GM20000 (cell line): ENCODE measurements around the gene PRC1.
"Not testable (repeated sequence)": the region's sequence is repeated elsewhere in the genome, so short reads cannot be mapped to it uniquely, and the experiment has no call there.

Experiments used
- DNase-seq: peaks from one replicate; pipeline ENCODE4 v3.0.0; 2012; ENCODE audit warnings: low spot score
- TF ChIP-seq, protein P1 (sequence below): IDR thresholded peaks from 2 replicates; pipeline ENCODE4 v1.5.1; 2012; ENCODE audit warnings: mild to moderate bottlenecking, control low read depth; ENCODE audit errors: extremely low read depth, missing control alignments

Gene PRC1

DNA sequence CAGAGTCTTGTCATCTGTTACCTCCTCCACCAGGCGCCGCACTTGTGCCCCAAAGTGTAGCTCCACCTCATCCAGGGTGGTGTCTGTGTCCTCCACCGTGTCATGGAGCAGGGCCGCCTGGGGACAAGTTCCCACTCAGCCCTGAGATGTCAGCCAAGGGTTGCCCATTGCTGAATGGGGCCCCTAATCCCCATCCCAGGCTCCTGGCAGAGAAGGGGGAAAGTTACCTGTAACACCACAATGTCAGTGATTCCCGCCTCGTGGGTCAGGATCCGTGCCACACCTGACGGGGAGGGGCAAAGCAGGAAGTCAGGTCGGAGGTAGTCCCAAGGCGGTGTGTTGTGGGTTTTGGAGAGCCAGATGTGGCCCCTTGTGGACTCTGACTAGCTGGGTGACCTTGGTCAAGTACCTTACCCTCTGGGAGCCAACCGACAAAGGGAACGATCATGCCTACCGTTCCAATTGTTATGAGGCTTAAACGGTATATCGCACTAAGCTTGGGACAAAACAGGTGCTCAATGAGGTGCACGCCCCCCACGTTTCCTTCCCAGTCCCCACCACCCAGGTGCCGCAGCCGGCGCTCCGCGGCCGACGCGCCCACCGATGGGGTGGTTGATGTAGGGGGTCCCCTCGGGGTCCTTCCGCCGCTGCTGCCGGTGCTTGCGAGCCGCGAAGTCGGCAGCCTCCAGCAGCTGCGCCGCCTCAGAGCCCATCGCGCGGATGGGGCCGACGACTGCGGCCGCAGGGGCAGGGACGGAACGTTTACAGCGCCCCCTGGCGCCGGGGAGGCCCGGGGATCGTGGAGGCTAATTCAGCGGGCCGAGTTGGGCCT is 62.3 kb downstream of the PRC1 start, which contains the start of gene HDDC3:
TSS of gene HDDC3 (minus strand) at position 722 of the 832 bp plus-strand sequence. CDS start at position 713, 9 bp downstream.
- DNase-seq, result peak; percentile 91
- TF ChIP-seq, protein P1, sequence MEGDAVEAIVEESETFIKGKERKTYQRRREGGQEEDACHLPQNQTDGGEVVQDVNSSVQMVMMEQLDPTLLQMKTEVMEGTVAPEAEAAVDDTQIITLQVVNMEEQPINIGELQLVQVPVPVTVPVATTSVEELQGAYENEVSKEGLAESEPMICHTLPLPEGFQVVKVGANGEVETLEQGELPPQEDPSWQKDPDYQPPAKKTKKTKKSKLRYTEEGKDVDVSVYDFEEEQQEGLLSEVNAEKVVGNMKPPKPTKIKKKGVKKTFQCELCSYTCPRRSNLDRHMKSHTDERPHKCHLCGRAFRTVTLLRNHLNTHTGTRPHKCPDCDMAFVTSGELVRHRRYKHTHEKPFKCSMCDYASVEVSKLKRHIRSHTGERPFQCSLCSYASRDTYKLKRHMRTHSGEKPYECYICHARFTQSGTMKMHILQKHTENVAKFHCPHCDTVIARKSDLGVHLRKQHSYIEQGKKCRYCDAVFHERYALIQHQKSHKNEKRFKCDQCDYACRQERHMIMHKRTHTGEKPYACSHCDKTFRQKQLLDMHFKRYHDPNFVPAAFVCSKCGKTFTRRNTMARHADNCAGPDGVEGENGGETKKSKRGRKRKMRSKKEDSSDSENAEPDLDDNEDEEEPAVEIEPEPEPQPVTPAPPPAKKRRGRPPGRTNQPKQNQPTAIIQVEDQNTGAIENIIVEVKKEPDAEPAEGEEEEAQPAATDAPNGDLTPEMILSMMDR, result peak; percentile 94

DNA sequence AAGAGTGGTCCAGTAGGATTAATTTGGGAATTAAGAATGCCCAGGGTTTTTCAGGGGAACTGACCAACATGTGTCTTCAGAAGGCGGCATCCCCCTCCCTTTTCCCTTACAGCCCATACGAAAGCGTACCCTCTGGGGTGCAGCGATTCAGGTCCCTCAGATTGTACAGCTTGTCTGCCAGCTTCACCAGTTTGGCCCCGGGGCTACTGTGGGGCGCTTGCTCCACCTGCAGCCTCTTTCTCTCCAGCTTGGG is 62.8 kb downstream of the PRC1 start:
- DNase-seq, result no peak
- TF ChIP-seq, protein P1, result no peak

DNA sequence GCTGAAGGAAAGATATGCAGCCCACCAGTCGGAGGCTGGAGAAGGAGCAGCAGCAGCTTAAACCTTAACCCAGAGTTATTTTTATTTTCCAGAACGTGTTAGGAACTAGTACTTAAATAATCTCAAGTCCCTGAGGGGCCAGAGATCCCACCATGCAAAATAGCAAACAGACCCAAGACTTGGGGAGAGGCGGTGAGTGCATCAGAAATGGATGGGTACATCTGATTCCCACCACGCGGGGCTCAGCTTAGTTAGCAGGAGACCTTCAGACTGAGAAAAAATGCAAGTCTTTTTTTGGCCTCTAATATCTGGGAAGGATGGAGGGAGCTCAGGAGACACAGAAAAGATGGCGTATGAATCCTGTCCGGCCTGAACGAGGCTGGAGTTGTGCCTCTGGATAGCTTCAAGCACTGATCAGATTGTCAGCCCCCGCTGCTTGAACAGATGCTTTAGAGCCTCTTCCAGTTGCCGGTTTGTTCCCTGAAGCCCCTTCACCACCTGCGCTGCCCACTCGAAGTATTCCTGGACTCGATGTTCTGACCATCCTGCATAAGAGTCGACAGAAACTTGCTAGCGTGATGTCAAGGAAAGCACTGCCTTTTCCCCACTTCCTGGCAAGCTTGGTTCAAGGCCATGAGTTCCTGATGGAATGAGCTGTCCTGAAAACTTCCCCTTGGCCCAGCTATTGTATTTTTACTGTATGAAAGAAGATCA is 63.3 kb downstream of the PRC1 start:
- DNase-seq, result no peak
- TF ChIP-seq, protein P1, result no peak

DNA sequence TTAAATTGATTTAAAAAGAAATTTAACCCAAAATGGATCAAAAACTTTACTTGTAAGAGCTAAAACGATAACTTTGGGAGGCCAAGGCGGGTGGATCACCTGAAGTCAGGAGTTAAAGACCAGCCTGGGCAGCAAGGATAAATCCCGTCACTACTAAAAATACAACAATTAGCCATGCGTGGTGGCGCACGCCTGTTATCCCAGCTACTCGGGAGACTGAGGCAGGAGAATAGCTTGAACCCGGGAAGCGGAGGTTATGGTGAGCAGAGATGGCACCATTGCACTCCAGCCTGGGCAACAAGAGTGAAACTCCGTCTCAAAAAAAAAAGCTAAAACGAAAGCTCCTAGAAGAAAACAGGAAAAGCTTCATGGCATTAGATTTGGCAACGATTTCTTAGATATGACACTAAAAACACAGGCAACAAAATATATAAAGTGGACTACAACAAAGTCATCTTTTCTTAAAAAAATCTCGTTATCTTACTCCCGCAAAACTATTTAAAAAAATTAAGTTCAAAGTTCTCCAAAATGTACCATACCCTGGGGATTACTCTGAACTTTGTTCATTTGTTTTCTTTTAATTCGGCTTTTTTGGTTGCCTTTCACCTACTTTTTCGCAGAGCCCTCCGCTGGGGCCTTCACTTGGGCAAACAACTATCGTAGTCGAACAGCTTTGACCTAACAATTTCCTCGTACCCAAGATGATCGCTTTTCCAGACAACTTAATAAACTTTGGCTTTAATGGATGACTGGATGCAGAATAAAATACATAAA is 64.9 kb downstream of the PRC1 start:
- no peak for DNase-seq
- TF ChIP-seq, protein P1, result no peak

DNA sequence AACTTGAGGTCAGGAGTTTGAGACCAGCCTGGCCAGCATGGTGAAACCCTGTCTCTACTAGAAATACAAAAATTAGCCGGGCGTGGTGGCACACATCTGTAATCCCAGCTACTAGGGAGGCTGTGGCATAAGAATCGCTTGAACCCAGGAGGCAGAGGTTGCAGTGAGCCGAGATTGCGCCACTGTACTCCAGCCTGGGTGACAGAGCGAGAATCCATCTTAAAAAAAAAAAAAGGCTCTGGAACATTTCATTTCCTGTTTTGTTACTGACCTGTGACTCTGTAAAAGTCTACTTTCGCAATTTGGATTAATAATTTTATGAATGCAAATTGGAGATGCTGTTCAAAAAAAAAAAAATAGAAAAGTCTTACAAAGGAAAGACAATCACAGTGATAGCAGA is 66.2 kb downstream of the PRC1 start:
- not testable (repeated sequence) for DNase-seq

DNA sequence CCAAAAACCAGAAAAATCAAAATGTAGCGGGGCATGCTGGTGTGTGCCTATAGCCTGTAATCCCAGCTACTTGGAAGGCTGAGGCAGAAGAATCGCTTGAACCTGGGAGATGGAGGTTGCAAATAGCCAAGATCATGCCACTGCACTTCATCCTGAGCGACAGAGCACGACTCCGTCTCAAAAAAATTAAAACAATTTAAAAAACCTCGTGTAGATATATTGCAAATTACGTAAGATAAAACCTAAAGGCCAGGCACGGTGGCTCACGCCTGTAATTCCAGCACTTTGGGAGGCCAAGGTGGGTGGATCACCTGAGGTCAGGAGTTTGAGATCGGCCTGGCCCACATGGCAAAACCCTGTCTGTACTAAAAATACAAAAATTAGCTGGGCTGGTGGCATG is 67.6 kb downstream of the PRC1 start:
- not testable (repeated sequence) for DNase-seq

DNA sequence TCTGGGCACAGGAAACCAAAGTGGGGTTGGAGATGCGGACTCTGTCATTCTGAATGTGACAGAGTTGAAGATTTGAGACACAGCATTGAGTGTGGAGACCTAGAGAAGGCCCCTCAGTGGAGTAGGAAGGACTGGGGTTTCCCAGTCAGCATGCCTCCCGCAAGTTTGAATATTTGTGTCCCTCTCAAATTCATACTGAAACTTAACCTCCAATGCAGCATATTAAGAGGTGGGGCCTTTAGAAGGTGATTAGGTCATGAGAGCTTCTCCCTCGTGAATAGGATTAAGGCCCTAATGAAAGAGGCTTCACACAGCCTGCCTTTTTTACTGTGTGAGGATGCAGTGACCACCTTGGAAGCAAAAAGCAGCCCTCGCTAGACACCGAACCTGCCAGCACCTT is 70.0 kb downstream of the PRC1 start:
- TF ChIP-seq, protein P1, result no peak
- peak; percentile 80 for DNase-seq

DNA sequence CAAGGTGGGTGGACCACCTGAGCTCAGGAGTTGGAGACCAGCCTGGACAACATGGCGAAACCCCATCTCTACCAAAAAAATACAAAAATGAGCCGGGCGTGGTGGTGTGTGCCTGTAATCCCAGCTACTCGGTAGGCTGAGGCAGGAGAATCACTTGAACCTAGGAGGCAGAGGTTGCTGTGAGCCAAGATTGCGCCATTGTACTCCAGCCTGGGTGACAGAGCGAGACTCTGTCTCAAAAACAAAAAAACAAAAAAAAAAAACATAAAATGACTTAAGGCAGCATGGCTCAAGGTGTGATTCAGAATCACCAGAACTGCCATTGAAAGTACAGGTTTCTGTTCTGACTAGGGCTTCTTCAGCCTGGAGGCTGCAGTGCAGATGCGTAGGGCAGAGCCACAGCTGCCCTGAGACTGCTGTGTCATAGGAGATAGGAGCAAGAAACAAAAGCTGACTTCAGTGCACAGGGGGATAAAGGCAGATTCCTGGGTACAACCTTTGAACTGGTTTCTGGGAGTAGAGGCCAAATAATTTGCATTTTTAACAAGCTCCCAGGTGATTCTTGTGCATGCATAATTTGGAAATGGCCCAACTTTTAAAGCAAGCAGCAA is 71.5 kb downstream of the PRC1 start:
- DNase-seq, result peak; percentile 76
